Measurements from ENCODE around the gene FMNL3.
"Not testable (repeated sequence)": the region's sequence is repeated elsewhere in the genome, so short reads cannot be mapped to it uniquely, and the experiment has no call there.

Gene FMNL3, protein sequence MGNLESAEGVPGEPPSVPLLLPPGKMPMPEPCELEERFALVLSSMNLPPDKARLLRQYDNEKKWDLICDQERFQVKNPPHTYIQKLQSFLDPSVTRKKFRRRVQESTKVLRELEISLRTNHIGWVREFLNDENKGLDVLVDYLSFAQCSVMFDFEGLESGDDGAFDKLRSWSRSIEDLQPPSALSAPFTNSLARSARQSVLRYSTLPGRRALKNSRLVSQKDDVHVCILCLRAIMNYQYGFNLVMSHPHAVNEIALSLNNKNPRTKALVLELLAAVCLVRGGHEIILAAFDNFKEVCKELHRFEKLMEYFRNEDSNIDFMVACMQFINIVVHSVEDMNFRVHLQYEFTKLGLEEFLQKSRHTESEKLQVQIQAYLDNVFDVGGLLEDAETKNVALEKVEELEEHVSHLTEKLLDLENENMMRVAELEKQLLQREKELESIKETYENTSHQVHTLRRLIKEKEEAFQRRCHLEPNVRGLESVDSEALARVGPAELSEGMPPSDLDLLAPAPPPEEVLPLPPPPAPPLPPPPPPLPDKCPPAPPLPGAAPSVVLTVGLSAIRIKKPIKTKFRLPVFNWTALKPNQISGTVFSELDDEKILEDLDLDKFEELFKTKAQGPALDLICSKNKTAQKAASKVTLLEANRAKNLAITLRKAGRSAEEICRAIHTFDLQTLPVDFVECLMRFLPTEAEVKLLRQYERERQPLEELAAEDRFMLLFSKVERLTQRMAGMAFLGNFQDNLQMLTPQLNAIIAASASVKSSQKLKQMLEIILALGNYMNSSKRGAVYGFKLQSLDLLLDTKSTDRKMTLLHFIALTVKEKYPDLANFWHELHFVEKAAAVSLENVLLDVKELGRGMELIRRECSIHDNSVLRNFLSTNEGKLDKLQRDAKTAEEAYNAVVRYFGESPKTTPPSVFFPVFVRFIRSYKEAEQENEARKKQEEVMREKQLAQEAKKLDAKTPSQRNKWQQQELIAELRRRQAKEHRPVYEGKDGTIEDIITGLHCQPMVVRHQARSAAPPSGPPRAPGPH

GRCh38 chr12:49707128-49707811 lies at the start of gene FMNL3:
FMNL3 (minus strand) TSS chr12:49707405; CDS start chr12:49707180, 225 bp downstream.
- peak; percentile 99 to 100 for DNase-seq

- DNase-seq = no peak
These were observed 43.8 kb upstream of the FMNL3 start for GRCh38 chr12:49750996-49751393.

DNA sequence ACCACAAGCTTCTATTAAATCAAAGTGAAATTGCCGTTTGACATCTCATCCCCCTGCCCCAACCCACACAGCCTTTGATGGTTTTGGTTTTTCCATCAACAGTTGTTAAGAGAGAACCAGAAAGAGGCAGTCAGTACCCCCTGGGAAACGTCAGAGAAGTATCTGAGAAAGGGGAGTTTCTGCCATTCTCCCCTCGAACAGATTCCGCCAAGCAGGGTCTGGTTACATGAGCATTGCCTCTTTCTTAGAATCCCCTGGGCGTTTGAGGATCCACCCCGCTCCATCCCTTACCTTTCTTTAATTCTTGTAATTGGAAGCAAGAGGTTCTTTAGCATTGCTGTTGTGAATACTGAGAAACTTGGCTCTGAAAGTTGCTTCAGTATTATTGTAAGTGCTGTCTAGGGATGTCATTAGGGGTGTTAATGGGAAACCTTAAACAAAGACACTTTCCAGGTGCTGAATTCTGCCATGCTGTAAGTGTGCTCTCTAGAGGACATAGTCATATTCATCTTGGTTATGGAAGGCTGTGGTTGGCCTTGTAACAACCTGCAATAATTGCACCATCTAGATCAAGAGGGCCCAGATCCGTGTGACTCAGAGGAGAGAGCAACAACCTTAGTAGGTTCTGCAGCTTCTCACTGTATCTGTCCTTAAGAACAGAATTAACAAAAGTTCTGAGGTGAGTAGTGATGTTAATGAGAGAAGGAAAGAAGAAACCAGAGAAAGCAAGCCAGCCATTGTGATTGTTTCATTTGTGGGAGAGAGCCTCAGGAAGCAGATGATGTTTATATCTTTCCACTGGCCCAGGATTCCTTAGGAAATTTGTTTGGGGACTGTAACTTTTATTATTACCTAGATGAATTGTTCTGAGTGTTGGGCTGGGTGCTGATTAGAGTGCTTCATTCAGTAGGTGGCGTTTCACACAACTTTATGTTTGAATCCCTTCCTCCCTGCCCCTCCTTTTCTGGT lies 43.1 kb upstream of the FMNL3 start:
- DNase-seq = peak; percentile 29 to 54

GRCh38 chr12:49748800-49749199 lies 41.6 kb upstream of the FMNL3 start:
- DNase-seq = no peak

GRCh38 chr12:49748306-49748705 lies 41.1 kb upstream of the FMNL3 start:
- DNase-seq = no peak

DNA sequence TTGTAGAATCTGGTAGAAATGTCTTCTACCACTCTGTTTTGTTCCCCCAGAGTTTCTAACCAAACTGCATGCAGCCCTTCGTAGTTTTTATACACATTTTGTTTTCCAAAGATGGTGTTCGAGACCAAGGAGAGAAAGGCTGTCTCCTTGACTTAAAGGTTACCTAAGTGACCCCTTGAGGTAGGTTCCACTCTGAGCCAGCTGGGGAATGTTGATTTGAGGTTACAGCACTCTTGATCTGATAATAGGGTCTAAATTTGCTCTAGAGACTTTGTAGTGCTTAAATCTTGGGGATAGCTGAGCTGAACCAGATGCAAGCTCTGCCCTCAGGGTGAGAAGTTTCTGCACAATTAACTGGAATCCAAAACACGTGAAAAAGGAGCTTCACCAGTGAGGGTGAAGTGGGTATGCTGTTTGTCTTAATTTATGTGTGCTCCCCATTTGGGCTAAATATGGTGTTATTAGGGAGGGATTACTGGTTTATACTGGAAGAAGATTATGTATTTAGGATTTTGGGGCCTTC lies 37.2 kb upstream of the FMNL3 start:
- DNase-seq = no peak

DNA sequence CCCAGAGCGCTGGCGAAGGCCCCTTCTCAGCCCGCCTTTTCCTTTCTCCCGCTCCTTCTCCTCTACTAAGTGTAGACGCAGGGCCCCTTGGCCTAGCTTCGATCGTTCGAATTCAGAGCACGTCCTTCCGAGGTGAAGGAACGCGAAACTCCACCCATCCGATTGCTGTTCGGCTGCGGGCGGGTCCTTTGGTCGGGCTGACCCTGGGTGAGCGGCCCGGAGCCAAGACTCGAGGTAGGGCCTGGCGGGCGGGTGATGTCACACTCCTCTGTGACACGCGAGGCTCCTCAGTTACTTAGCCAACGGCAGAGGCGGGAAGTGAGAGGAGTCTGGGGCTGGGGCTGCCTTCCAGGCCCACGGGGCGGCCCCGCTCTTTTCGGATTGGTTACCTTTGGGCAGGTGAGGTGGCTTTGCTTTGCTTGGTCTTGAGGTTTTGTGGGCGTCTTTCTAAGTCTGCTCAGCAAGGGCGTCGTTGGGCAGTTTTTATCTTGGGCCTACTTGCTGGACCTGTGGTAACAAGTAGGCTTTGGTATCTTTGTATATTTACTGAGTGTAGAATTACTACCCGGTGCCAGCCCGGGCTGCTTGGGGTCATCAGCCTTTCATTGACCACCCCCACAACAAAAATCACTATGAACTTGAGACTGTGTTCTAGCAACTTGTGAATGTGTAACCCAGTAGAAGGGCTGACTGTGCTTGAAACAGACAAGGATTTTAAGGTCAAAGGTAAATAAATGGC lies 34.8 kb upstream of the FMNL3 start:
- DNase-seq = peak; percentile 75 to 86

GRCh38 chr12:49740930-49741881 lies 34.0 kb upstream of the FMNL3 start, which contains the start of gene TMBIM6:
TMBIM6 (plus strand) TSS chr12:49741557; CDS start chr12:49752494, 10,937 bp downstream.
- peak; percentile 91 to 100 for DNase-seq

GRCh38 chr12:49740277-49740676 lies 33.1 kb upstream of the FMNL3 start:
- not testable (repeated sequence) for DNase-seq

GRCh38 chr12:49738721-49739120 lies 31.5 kb upstream of the FMNL3 start:
- DNase-seq = not testable (repeated sequence)

- DNase-seq = not testable (repeated sequence)
These were observed 27.7 kb upstream of the FMNL3 start for GRCh38 chr12:49734900-49735299.

- no peak for DNase-seq
These were observed 26.2 kb upstream of the FMNL3 start for GRCh38 chr12:49733219-49734017.

DNA sequence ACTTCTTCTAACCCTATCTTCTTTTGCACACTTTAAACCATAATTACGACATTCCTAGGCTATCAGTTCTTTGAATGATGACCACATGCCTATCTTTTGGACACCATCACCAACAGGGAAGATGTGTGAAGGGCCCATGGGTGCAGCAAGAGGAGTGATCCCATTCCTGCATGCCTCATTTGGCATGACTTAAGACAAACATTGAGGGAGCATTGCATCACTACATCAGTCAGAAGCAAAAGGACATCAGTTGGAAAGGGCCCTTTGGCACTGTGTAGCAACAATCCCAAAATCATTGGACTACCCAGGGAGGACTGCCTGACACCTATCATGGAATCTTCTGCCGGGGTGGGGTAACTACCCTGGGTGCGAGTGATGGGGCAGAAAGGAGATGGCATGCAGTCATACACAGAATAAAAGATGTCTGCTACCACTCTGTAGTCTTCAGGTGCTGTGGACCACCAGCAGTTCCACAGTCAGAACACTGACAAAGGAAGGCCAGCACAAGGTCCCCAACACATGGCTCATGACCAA lies 23.4 kb upstream of the FMNL3 start:
- no peak for DNase-seq

DNA sequence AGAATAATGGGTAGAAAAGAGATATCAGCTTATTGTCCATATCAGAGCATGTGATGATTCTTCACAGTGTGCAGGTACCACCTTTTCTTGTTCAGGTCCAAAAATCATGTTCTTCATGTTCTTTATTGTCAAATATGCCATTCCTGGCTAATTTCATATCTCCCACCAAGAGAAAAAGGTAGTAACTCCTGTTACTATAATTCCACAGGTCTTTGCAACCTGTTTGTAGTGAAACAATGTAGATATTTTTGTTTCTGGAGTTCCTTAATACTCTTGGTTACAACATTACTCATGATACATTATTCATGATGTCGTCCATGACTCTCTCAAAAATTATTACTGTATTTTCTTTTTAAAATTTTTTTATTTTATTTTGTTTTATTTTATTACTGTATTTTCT lies 22.8 kb upstream of the FMNL3 start:
- DNase-seq = no peak

DNA sequence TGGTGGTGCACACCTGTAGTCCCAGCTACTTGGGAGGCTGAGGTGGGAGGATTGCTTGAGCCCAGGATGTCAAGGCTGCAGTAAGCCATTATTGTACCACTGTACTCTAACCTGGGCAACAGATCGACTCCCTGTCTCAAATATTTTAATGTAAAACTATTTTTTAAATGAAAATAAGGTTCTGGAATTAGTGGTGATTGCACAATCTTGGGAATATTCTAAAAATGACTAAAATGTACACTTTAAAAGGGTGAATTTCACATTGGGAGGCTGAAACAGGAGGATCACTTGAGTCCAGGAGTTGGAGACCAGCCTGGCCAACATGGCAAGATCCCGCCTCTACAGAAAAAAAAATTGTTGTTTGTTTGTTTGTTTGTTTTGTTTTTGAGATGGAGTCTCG lies 21.2 kb upstream of the FMNL3 start:
- no peak for DNase-seq

DNA sequence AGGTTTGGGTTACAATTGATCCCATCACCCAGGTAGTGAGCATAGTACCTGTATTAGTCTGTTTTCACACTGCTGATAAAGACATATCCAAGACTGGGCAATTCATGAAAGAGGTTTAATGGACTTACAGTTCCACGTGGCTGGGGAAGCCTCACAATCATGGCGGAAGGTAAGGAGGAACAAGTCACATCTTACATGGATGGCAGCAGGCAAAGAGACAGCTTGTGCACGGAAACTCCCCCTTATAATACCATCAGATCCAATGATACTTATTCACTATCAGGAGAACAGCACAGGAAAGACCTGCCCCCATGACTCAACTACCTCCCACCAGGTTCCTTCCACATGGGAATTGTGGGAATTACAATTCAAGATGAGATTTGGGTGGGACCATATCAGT lies 14.2 kb upstream of the FMNL3 start:
- not testable (repeated sequence) for DNase-seq

GRCh38 chr12:49720214-49720613 lies 13.0 kb upstream of the FMNL3 start:
- no peak for DNase-seq

DNA sequence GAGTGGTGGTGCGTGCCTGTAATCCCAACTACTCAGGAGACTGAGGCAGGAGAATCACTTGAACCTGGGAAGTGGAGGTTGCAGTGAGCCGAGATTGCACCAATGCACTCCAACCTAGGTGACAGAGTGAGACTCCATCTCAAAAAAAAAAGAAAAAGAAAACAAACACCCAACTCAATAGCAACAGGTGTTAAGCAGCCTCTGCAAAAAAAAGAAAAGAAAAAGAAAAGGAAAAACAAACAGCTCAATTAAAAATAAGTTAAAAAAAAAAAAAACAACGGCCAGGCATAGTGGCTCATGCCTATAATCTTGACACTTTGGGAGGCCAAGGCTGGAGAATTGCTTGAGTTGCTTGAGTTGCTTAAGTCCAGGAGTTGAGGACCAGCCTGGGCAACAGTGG lies 10.6 kb upstream of the FMNL3 start:
- not testable (repeated sequence) for DNase-seq
